Stimulated activated CD8-positive, alpha-beta memory T cell treated with anti-CD3 and anti-CD28 coated beads, Interleukin-4, amount 100 ng/mL, for 24 hours (primary cell): ENCODE results near the gene SCAMP3.
"Not testable (repeated sequence)": the region's sequence is repeated elsewhere in the genome, so short reads cannot be mapped to it uniquely, and the experiment has no call there.

Experiments
- DNase-seq: peaks from one replicate; pipeline ENCODE4 v3.0.0-alpha.2; 2020; ENCODE audit warnings: low read depth

Gene SCAMP3

GRCh38 chr1:155227261-155228095, 34.7 kb downstream of the SCAMP3 start:
- peak; percentile 100 for DNase-seq

GRCh38 chr1:155226910-155227260, 35.3 kb downstream of the SCAMP3 start:
- DNase-seq: peak; percentile 51

- DNase-seq: peak; percentile 86
Observed at GRCh38 chr1:155226188-155226909, 35.8 kb downstream of the SCAMP3 start.

GRCh38 chr1:155225404-155225759, 36.8 kb downstream of the SCAMP3 start:
- not testable (repeated sequence) for DNase-seq

GRCh38 chr1:155223047-155223446, 39.1 kb downstream of the SCAMP3 start:
- no peak for DNase-seq

GRCh38 chr1:155220211-155220965, 41.8 kb downstream of the SCAMP3 start:
- DNase-seq: not testable (repeated sequence)

GRCh38 chr1:155219592-155220031, 42.5 kb downstream of the SCAMP3 start:
- DNase-seq: no peak

- DNase-seq: no peak
Observed at GRCh38 chr1:155218854-155219591, 43.1 kb downstream of the SCAMP3 start.

- DNase-seq: not testable (repeated sequence)
Observed at GRCh38 chr1:155214702-155215101, 47.5 kb downstream of the SCAMP3 start.

- not testable (repeated sequence) for DNase-seq
Observed at GRCh38 chr1:155212051-155212440, 50.1 kb downstream of the SCAMP3 start.

GRCh38 chr1:155211381-155212050, 50.6 kb downstream of the SCAMP3 start:
- not testable (repeated sequence) for DNase-seq

- DNase-seq: no peak
Observed at GRCh38 chr1:155210314-155211104, 51.7 kb downstream of the SCAMP3 start.

- DNase-seq: no peak
Observed at GRCh38 chr1:155209312-155209721, 52.8 kb downstream of the SCAMP3 start.

- peak; percentile 85 for DNase-seq
Observed at GRCh38 chr1:155208541-155209311, 53.4 kb downstream of the SCAMP3 start, which contains the start of gene MTX1. MTX1 (plus strand) TSS chr1:155208695; CDS start chr1:155208805, 110 bp downstream.

GRCh38 chr1:155207806-155208540, 54.2 kb downstream of the SCAMP3 start, which contains the start of gene THBS3:
THBS3 (minus strand) TSS chr1:155207897; CDS start chr1:155207876, 21 bp downstream.
- DNase-seq: no peak

GRCh38 chr1:155206891-155207805, 55.0 kb downstream of the SCAMP3 start:
- DNase-seq: peak; percentile 87
